ENCODE results near the gene RPS3. TPM values are rescaled to one million over a fixed set of nuclear protein-coding genes. Genes with fewer than 3 reads are reported as not detected.

RPS3 gene
- total and polyA plus RNA-seq, 2 donors (not counting 3 experiments of a cell fraction or from before 2014, with no cell fraction given): 2,973 to 3,734 TPM

GRCh38 chr11:75369560-75370255, 29.6 kb upstream of the RPS3 start:
- H2AFZ ChIP-seq (ENCODE audit: low read depth, low read length): peak overlapping the region; percentile 72
- H3K4me3 ChIP-seq (replicated peaks in 1 of 3; ENCODE audit: insufficient read depth in 1 of 3, low read depth in 1 of 3, low read length in 3 of 3): no peak overlapping the region
- no peaks in the 10 kb centered on the region for H3K9me1 ChIP-seq (replicated peaks; ENCODE audit: control insufficient read depth, extremely low read depth, insufficient read depth, low read length)
- peak overlapping the region; percentile 5 for H3K4me2 ChIP-seq (ENCODE audit: insufficient read depth, low read length)
- FAIRE-seq: peak; percentile 56
- peaks cover 14% of the 10 kb centered on the region for H3K4me1 ChIP-seq (ENCODE audit: control insufficient read depth, extremely low read depth, insufficient read depth, low read length)
- dilution Hi-C loops (cut with MboI; ENCODE audit: extremely low pct_ligation_motif_present, low sequenced_read_pairs): no loop called here
- intact Hi-C loops (cut with micrococcal nuclease): no loop called here
- BruUV-seq (replicated peaks): no TSS peak
- H3K79me2 ChIP-seq (ENCODE audit: control insufficient read depth, insufficient read depth, low read length): no peaks in the 10 kb centered on the region
- no peak overlapping the region for H3K27ac ChIP-seq (ENCODE audit: insufficient read depth, low read depth, low read length)
- H3K9me3 ChIP-seq (replicated peaks; ENCODE audit: control insufficient read depth, insufficient read depth, low read length): no peaks in the 10 kb centered on the region
- ChIA-PET CTCF (interaction anchor here (0.9 to 1.3 kb wide), 2 partner anchors 8 to 89 kb away, joined by 3 to 6 read pairs; no protein-coding TSS in a partner anchor), POLR2A (no interaction called here)
- no peak for TF ChIP-seq POLR2A (IDR thresholded peaks at IDR 0.05; ENCODE audit: low read depth, low read length)
- H3K27me3 ChIP-seq (ENCODE audit: control insufficient read depth in 2 of 2, insufficient read depth in 2 of 2, low read length in 2 of 2): peaks cover 0 to 1% of the 10 kb centered on the region in 2 experiments
- DNase-seq (ENCODE audit: low read depth, low spot score): peak; percentile 35
- H4K20me1 ChIP-seq (replicated peaks; ENCODE audit: control insufficient read depth, extremely low read depth, insufficient read depth, low read length): no peaks in the 10 kb centered on the region
- no peaks in the 10 kb centered on the region for H3K36me3 ChIP-seq (ENCODE audit: control insufficient read depth in 2 of 2, extremely low read depth in 1 of 2, insufficient read depth in 2 of 2, low read length in 2 of 2)
- no peak overlapping the region for H3K9ac ChIP-seq (replicated peaks; ENCODE audit: extremely low read depth, insufficient read depth, low read length)

DNA sequence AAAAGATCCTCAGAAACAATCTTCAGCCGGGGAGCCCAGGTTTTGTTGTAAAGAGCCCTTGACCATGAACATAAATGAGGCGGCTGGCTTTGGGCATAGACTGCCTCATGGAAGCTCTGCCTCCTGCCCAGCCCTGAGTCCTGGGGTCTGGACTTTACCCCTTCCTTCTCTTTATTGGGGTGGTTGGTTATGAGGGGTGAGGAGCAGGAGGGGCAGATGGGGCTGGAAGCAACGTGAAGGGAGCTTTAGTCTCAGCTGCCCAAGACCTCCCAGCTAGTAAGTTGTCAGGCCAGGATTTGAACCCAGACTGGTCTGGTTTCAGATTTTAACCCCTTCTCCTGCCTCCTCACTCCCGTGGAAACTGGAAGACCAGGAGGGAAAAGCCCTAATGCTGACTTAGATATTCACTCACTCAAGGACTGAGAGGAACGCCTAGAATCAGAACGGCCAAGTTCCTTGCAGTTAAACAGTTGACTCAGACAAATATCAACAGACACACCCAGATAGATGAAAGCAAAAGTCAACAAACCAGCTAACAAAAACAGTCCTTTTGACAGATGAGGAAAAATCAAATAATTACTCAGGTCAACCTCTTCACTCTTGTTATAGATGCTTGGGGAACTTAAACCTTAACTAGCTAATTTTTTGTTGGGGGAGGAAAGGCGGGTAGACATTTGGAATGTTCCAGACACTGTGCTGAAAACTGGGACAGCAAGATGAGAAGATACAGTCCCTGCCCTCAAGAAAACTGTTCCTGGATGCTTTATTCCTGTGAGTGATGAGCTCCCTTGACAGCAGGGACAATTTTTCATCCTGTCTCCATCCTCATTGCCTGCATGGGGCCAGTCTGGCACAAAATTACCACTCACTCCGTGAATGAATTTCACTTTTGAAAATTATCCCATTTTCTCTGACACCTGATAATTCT, 27.1 kb upstream of the RPS3 start:
- Histone ChIP-seq H3K36me3 (ENCODE audit: control insufficient read depth in 2 of 2, extremely low read depth in 1 of 2, insufficient read depth in 2 of 2, low read length in 2 of 2) (no peaks in the 10 kb centered on the region), H3K27ac (ENCODE audit: insufficient read depth, low read depth, low read length) (no peak overlapping the region), H3K9me1 (replicated peaks; ENCODE audit: control insufficient read depth, extremely low read depth, insufficient read depth, low read length) (no peaks in the 10 kb centered on the region), H2AFZ (ENCODE audit: low read depth, low read length) (peak overlapping the region; percentile 34), H3K4me3 (replicated peaks in 1 of 3; ENCODE audit: insufficient read depth in 1 of 3, low read depth in 1 of 3, low read length in 3 of 3) (no peak overlapping the region), H3K4me2 (ENCODE audit: insufficient read depth, low read length) (no peak overlapping the region), H4K20me1 (replicated peaks; ENCODE audit: control insufficient read depth, extremely low read depth, insufficient read depth, low read length) (no peaks in the 10 kb centered on the region), H3K4me1 (ENCODE audit: control insufficient read depth, extremely low read depth, insufficient read depth, low read length) (peaks cover 14% of the 10 kb centered on the region), H3K27me3 (ENCODE audit: control insufficient read depth in 2 of 2, insufficient read depth in 2 of 2, low read length in 2 of 2) (no peaks in the 10 kb centered on the region), H3K79me2 (ENCODE audit: control insufficient read depth, insufficient read depth, low read length) (no peaks in the 10 kb centered on the region), H3K9ac (replicated peaks; ENCODE audit: extremely low read depth, insufficient read depth, low read length) (no peak overlapping the region), H3K9me3 (replicated peaks; ENCODE audit: control insufficient read depth, insufficient read depth, low read length) (no peaks in the 10 kb centered on the region)
- ChIA-PET CTCF (interaction anchor here (0.6 to 2.3 kb wide), 8 partner anchors 10 to 92 kb away, joined by 3 to 14 read pairs (median 4); partner anchors contain the start of gene ARRB1), POLR2A (no interaction called here)
- DNase-seq (ENCODE audit: low read depth, low spot score): no peak
- no peak for TF ChIP-seq JUN (IDR thresholded peaks at IDR 0.05; ENCODE audit: borderline replicate concordance, insufficient read depth, insufficient read length, low read depth)
- TF ChIP-seq EZH2 (IDR thresholded peaks at IDR 0.05; ENCODE audit: borderline replicate concordance, low read depth, low read length, severe bottlenecking): no peak
- TF ChIP-seq MYC (IDR thresholded peaks at IDR 0.05; ENCODE audit: low read depth, low read length): no peak
- TF ChIP-seq POLR2AphosphoS5 (IDR thresholded peaks at IDR 0.05; ENCODE audit: insufficient read depth, low read depth, low read length): no peak
- TF ChIP-seq, protein P1, sequence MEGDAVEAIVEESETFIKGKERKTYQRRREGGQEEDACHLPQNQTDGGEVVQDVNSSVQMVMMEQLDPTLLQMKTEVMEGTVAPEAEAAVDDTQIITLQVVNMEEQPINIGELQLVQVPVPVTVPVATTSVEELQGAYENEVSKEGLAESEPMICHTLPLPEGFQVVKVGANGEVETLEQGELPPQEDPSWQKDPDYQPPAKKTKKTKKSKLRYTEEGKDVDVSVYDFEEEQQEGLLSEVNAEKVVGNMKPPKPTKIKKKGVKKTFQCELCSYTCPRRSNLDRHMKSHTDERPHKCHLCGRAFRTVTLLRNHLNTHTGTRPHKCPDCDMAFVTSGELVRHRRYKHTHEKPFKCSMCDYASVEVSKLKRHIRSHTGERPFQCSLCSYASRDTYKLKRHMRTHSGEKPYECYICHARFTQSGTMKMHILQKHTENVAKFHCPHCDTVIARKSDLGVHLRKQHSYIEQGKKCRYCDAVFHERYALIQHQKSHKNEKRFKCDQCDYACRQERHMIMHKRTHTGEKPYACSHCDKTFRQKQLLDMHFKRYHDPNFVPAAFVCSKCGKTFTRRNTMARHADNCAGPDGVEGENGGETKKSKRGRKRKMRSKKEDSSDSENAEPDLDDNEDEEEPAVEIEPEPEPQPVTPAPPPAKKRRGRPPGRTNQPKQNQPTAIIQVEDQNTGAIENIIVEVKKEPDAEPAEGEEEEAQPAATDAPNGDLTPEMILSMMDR (IDR thresholded peaks at IDR 0.05; ENCODE audit: extremely low read depth in 1 of 2, insufficient read depth in 1 of 2, low read depth in 1 of 2, low read length in 2 of 2): no peak
- TF ChIP-seq FOS (IDR thresholded peaks at IDR 0.05; ENCODE audit: borderline replicate concordance, insufficient read depth, low read length): no peak
- TF ChIP-seq GATA2 (IDR thresholded peaks at IDR 0.05; ENCODE audit: insufficient read depth, insufficient read length, low read depth, low read length): no peak
- TF ChIP-seq POLR2A (IDR thresholded peaks at IDR 0.05; ENCODE audit: low read depth, low read length): no peak
- TF ChIP-seq MAX (IDR thresholded peaks at IDR 0.05; ENCODE audit: insufficient read depth, insufficient read length): no peak
- no peak for FAIRE-seq
- intact Hi-C loops (cut with micrococcal nuclease): no loop called here
- BruUV-seq (replicated peaks): no TSS peak
- dilution Hi-C loops (cut with MboI; ENCODE audit: extremely low pct_ligation_motif_present, low sequenced_read_pairs): no loop called here

All from endothelial cell of umbilical vein (primary cell).